Stimulated activated CD8-positive, alpha-beta memory T cell treated with anti-CD3 and anti-CD28 coated beads, Interleukin-12 subunit alpha, Interleukin-12 subunit beta, amount 100 ng/mL, for 1 hour (primary cell): ENCODE measurements around the gene OR5AU1.

Experiments
- DNase-seq: peaks from one replicate; pipeline ENCODE4 v3.0.0-alpha.2; 2020; ENCODE audit warnings: low read depth

Gene OR5AU1

GRCh38 chr14:21155963-21156362, at the start of gene OR5AU1:
Gene OR5AU1, minus strand, starts transcription at chr14:21156063. Its CDS starts 191 bp downstream, at chr14:21155872.
- DNase-seq, result no peak

GRCh38 chr14:21205026-21205677, 49.3 kb upstream of the OR5AU1 start:
- no peak for DNase-seq

DNA sequence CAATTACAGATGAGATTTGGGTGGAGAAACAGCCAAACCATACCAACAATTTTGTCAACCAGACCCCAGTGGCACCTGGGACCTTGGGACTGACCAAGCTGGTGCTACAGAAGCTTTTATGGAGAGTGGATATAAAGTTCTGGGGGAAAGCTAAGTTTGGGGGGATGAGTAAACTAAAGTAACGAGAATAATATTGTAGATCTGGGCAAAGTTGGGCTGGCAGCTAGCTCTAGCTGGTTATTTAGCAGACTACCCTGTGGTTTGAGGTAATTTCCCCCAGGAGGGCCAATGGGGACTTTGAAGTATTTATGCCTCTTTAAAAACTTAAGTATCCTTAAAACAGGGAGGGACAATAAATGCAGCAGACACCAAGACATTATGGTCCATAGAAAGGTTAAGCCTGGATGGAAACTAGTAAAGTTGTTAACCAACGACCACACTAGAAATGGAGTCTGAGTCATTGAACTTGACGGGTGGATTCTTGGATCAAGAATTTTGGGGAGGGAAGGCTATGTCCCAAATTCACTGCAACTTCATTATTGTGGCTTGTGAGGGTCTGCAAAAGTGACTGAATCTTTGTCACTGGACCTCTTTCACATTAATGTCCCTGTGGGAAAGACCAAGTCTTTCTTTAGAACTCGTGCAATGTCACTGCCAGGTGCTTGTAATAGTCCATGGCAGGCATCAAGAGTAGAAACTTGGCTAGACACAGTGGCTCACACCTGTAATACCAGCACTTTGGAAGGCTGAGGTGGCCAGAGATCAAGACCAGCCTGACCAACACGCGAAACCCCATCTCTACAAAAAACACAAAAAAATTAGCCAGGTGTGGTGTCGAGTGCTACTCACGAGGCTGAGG, 48.5 kb upstream of the OR5AU1 start:
- no peak for DNase-seq

DNA sequence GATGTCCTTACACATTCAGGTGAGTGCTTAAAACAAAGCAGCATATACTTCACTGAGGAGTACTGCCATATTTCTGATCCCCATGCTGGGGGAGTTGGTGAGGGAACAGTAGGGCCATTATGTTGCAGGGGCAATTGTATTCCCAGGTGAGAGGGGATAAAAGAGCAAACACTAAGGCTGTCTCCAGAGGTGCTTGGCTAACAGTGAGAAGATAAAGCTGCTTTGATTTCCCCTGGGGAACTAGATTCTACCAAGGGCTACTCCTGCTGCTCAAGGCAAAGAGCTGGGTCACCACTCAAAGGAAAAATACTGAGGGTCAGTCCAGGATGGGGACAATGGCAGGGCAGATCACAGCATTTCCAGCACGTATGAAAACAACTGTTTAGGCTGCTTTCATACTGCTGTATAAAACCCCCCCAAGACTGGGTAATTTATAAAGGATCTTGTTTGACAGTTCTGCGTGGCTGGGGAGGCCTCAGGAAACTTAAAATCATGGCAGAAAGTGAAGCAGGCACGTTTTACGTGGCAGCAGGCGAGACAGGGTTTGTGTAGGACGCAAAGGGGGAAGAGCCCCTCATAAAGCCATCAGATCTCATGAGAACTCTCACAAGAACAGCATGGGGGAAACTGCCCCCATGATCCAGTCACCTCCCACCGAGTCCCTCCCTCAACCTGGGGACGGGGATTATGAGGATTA, 47.8 kb upstream of the OR5AU1 start:
- DNase-seq, result no peak

GRCh38 chr14:21202463-21203358, 46.8 kb upstream of the OR5AU1 start:
- DNase-seq, result no peak

DNA sequence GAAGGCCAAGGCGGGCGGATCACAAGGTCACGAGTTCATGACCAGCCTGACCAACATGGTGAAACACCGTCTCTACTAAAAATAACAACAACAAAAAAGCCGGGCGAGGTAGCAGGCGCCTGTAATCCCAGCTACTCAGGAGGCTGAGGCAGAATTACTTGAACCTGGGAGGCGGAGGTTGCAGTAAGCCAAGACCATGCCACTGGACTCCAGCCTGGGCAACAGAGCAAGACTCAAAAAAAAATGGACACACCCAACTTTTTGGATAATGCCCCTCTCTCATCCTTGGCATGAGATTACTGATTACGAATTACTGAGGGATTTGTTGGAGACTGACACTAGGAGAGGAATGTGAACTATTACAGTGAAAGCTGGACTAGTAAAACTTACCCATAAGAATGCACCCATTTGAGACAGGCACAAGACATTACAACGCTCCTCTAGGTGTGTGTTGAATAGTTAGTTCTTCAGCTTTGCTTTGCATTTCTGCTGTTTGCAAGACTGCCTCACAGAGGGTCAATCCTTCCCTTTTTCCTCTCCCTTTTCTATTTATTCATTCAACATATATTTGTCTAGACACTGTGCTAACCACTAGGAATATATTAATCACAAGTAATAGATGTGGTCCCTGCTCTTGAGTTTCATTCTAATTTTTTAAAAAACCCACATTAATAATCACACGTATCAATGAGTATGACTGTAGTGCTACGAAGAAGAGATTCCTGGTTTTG, 46.0 kb upstream of the OR5AU1 start:
- DNase-seq, result no peak

DNA sequence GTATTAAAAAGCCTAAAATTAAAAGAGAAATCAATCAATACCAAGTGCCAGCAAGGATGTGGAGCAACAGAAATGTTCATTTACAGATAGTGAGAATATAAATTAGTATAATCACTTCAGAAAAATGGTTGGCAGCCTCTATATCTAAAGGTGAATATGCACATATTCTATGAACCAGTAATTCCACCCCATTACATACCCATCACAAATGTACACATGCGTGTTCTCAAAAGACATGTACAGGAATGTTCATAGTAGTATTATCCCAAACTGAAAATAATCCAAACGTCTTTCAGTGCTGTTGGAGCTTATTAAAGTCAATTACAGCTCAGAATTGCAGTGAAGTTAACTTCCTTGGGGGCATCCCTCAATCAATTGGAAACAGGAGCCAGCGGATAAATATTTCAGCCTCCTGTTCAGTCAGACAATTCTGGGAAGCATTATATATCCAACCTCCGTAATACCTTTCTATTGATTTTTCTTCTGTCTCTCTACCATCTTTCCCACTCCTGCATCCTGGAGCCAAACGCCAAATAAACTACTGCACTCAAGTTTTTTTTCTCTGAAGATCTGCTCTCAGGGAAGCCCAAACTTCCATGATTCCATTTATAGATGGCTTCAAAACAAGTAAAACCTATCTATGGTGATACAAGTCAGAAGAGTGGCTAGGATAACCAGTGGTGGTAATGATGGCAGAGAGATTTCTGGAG, 45.0 kb upstream of the OR5AU1 start:
- DNase-seq, result no peak

GRCh38 chr14:21199611-21200560, 44.0 kb upstream of the OR5AU1 start:
- DNase-seq, result no peak

DNA sequence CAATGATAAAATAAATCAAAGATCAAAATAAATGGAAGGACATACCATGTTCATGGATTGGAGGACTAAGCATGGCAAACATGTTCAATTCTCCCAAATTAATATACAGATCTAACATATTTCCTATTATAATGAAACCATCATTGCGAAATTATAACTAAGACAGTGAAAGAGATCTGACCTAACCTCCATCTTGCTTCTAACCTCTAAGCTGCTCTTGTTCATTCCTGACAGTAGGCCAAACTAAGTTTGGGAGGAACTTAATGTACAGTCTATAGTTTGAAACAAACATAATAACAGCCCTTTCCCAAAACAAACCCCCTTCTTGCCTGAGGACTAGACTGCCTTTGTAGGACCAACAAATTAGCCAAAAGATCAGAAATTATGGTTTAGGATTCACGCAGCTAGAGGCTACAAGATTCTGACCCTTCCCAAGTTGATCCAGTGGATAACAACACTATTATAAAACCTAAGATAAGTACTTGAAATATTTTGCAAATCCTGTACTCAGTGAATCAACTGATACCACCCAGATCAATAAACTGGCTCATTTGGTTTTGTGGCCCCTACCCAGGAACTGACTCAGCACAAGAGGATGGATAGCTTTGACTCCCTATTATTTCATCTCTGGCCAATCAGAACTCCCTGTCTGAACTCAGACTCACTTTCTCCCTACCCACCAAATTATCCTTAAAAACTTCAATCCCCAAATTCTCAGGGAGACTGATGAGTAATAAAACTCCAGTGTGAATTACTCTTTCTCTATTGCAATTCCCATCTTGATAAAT, 41.7 kb upstream of the OR5AU1 start:
- DNase-seq, result no peak

DNA sequence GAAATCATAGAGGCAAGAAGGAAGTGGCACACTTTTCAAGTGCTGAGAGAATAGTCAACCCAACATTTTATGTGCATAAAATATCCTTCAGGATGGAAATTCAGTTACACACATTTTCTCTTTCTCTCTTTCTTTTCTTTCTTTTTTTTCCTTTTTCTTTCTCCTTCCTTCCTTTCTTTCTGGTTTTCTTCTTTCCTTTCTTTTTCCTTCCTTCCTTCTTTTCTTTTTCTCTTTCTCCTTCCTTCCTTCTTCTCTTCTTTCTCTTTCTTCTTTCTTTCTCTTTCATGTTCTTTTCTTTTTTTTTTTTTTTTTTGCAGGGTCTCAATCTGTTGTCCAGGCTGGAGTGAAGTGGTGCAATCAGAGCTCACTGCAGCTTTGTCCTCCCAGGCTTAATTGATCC, 38.7 kb upstream of the OR5AU1 start:
- DNase-seq, result no peak

GRCh38 chr14:21192875-21193535, 37.1 kb upstream of the OR5AU1 start:
- no peak for DNase-seq

- DNase-seq, result no peak
These were observed 36.6 kb upstream of the OR5AU1 start for GRCh38 chr14:21192447-21192822.

- DNase-seq, result peak; percentile 35
These were observed 36.1 kb upstream of the OR5AU1 start for GRCh38 chr14:21191809-21192446.

- DNase-seq, result no peak
These were observed 35.5 kb upstream of the OR5AU1 start for GRCh38 chr14:21191261-21191808.

- DNase-seq, result no peak
These were observed 29.6 kb upstream of the OR5AU1 start for GRCh38 chr14:21185491-21185890.

- no peak for DNase-seq
These were observed 28.4 kb upstream of the OR5AU1 start for GRCh38 chr14:21184254-21184653.

- DNase-seq, result no peak
These were observed 26.3 kb upstream of the OR5AU1 start for GRCh38 chr14:21182166-21182565.
